IMR-90 (cell line): ENCODE measurements around the gene ATP5F1B. TPM values are rescaled to one million over a fixed set of nuclear protein-coding genes. Genes with fewer than 3 reads are reported as not detected.

ENCODE experiments used
- ATAC-seq: fragments of 200-7000 bp; cut with Tn5 transposase; 2 replicates; pipeline ENCODE4 v1.9.1; 2020; ENCODE audit warnings: low read depth, mild to moderate bottlenecking, moderate library complexity
- BruUV-seq: library from RNA; stranded (reverse); fragments of 400-500 nt; replicated peaks from 2 replicates; lab custom pipeline; 2021; lab: Mats Ljungman, UMichigan
- CTCF ChIA-PET: fragments of 300-600 bp; formaldehyde crosslinking; extraction: SDS; loops from one replicate; lab custom pipeline; 2021; ENCODE audit warnings: antibody characterized with exemption; lab: Yijun Ruan, JAX
- POLR2A ChIA-PET: fragments of 300-600 bp; sonication (Branson Sonifier 250); formaldehyde crosslinking; loops from one replicate; lab custom pipeline; 2022; ENCODE audit warnings: antibody characterized with exemption; ENCODE audit not compliant: unreplicated experiment; lab: Charles Lee
- DNase-seq: peaks from one replicate; pipeline ENCODE4 v3.0.0; 2013
- H2AFZ ChIP-seq: replicated peaks from 2 replicates; pipeline ENCODE3; 2013; ENCODE audit warnings: low read length, mild to moderate bottlenecking; ENCODE audit not compliant: poor library complexity
- H2AK5ac ChIP-seq: 2 replicates; pipeline ENCODE4 v1.6.1; 2013; ENCODE audit warnings: low read depth, low read length, inconsistent platforms
- H2AK9ac ChIP-seq: replicated peaks from 2 replicates; pipeline ENCODE3; 2013; ENCODE audit warnings: mild to moderate bottlenecking, low read depth, low read length, moderate library complexity; ENCODE audit not compliant: poor library complexity
- H2BK120ac ChIP-seq: 2 replicates; pipeline ENCODE4 v1.6.1; 2013; ENCODE audit warnings: low read depth, low read length, inconsistent platforms
- H2BK15ac ChIP-seq: 3 replicates; pipeline ENCODE4 v1.6.1; 2013; ENCODE audit warnings: low read depth, low read length, inconsistent platforms
- H2BK20ac ChIP-seq: 2 replicates; pipeline ENCODE4 v1.6.1; 2013; ENCODE audit warnings: low read depth, mild to moderate bottlenecking, inconsistent platforms, low read length, moderate library complexity
- H2BK5ac ChIP-seq: 2 replicates; pipeline ENCODE4 v1.6.1; 2013; ENCODE audit warnings: mild to moderate bottlenecking, low read depth, low read length, inconsistent platforms; ENCODE audit not compliant: poor library complexity, severe bottlenecking
- H3K14ac ChIP-seq: replicated peaks from 2 replicates; pipeline ENCODE4 v1.6.1; 2013; ENCODE audit warnings: low read depth, low read length, inconsistent platforms
- H3K18ac ChIP-seq: 2 replicates; pipeline ENCODE4 v1.6.1; 2013; ENCODE audit warnings: low read depth, low read length, control low read depth
- H3K23ac ChIP-seq: 2 replicates; pipeline ENCODE4 v1.6.1; 2013; ENCODE audit warnings: low read depth, low read length, inconsistent platforms
- H3K27ac ChIP-seq: 2 replicates; pipeline ENCODE4 v1.5.1; 2013; ENCODE audit warnings: mild to moderate bottlenecking, control low read depth, low read length; ENCODE audit not compliant: insufficient read depth
- H3K27me3 ChIP-seq: 2 replicates; pipeline ENCODE4 v1.6.1; 2013; ENCODE audit warnings: low read length; ENCODE audit not compliant: control insufficient read depth, insufficient read depth
- H3K36me3 ChIP-seq: 2 replicates; pipeline ENCODE4 v1.6.1; 2013; ENCODE audit warnings: low read length, mixed read lengths; ENCODE audit not compliant: control insufficient read depth, insufficient read depth
- H3K4ac ChIP-seq: 2 replicates; pipeline ENCODE4 v1.6.1; 2013; ENCODE audit warnings: low read depth, low read length, inconsistent platforms
- H3K4me1 ChIP-seq: 2 replicates; pipeline ENCODE4 v1.6.1; 2013; ENCODE audit warnings: low read length, mixed read lengths; ENCODE audit not compliant: control insufficient read depth, insufficient read depth
- H3K4me2 ChIP-seq: 2 replicates; pipeline ENCODE4 v1.6.1; 2013; ENCODE audit warnings: low read depth, mild to moderate bottlenecking, control low read depth, low read length, moderate library complexity
- H3K4me3 ChIP-seq: 2 replicates; pipeline ENCODE4 v1.5.1; 2013; ENCODE audit warnings: low read depth, mild to moderate bottlenecking, control low read depth, low read length, moderate library complexity; ENCODE audit not compliant: insufficient read depth
- H3K56ac ChIP-seq: 2 replicates; pipeline ENCODE4 v1.6.1; 2013; ENCODE audit warnings: low read length, inconsistent platforms; ENCODE audit not compliant: insufficient read depth; ENCODE audit errors: extremely low read depth
- H3K79me1 ChIP-seq, 2 experiments: 2 replicates each; pipeline ENCODE4 v1.6.1; 2013; ENCODE audit warnings: low read length in 2 of 2, inconsistent platforms in 1 of 2, low read depth in 1 of 2
- H3K9ac ChIP-seq: 2 replicates; pipeline ENCODE4 v1.6.1; 2013; ENCODE audit warnings: low read depth, low read length, control low read depth
- H3K9me1 ChIP-seq: 2 replicates; pipeline ENCODE4 v1.6.1; 2013; ENCODE audit warnings: low read length, inconsistent platforms; ENCODE audit not compliant: insufficient read depth
- H3K9me3 ChIP-seq: 2 replicates; pipeline ENCODE4 v1.6.1; 2013; ENCODE audit warnings: low read length; ENCODE audit not compliant: control insufficient read depth, insufficient read depth
- H4K20me1 ChIP-seq: 2 replicates; pipeline ENCODE4 v1.6.1; 2013; ENCODE audit warnings: low read length, inconsistent platforms; ENCODE audit not compliant: insufficient read depth
- H4K5ac ChIP-seq: 2 replicates; pipeline ENCODE4 v1.6.1; 2013; ENCODE audit warnings: mild to moderate bottlenecking, low read depth, low read length, control low read depth
- H4K8ac ChIP-seq, 2 experiments: 2 replicates each; pipeline ENCODE4 v1.6.1; 2013; ENCODE audit warnings: low read depth in 2 of 2, low read length in 2 of 2, control low read depth in 1 of 2, inconsistent platforms in 1 of 2
- H4K91ac ChIP-seq: 2 replicates; pipeline ENCODE4 v1.6.1; 2013; ENCODE audit warnings: low read depth, low read length, inconsistent platforms; ENCODE audit not compliant: insufficient read depth
- BHLHE40 ChIP-seq: fragments of 150-350 bp; IDR thresholded peaks from 2 replicates; pipeline ENCODE4 v1.6.1; 2016; ENCODE audit warnings: mild to moderate bottlenecking, low read depth, low read length
- CEBPB ChIP-seq: IDR thresholded peaks from 2 replicates; pipeline ENCODE4 v1.6.1; 2012; ENCODE audit warnings: low read depth, low read length, improper control_type of control experiment
- CHD1 ChIP-seq: IDR thresholded peaks from 2 replicates; pipeline ENCODE4 v1.6.1; 2012; ENCODE audit warnings: low read depth, low read length, improper control_type of control experiment
- CTCF ChIP-seq: conservative IDR thresholded peaks from 2 replicates; pipeline ENCODE4 v1.5.1; 2012; ENCODE audit warnings: mild to moderate bottlenecking, low read depth, low read length, improper control_type of control experiment
- FOS ChIP-seq: fragments of 150-350 bp; IDR thresholded peaks from 2 replicates; pipeline ENCODE4 v1.6.1; 2016; ENCODE audit warnings: low read depth, low read length
- MAZ ChIP-seq: IDR thresholded peaks from 2 replicates; pipeline ENCODE4 v1.6.1; 2012; ENCODE audit warnings: low read depth, mild to moderate bottlenecking, low read length, improper control_type of control experiment, moderate library complexity, borderline replicate concordance
- POLR2A ChIP-seq: IDR thresholded peaks from 2 replicates; pipeline ENCODE4 v1.6.1; 2012; ENCODE audit warnings: mild to moderate bottlenecking, low read depth, low read length
- RAD21 ChIP-seq: IDR thresholded peaks from 2 replicates; pipeline ENCODE4 v1.6.1; 2012; ENCODE audit warnings: low read length, improper control_type of control experiment
- RCOR1 ChIP-seq: IDR thresholded peaks from 2 replicates; pipeline ENCODE4 v1.6.1; 2012; ENCODE audit warnings: mild to moderate bottlenecking, low read length, improper control_type of control experiment; ENCODE audit not compliant: insufficient replicate concordance
- RFX5 ChIP-seq: IDR thresholded peaks from 2 replicates; pipeline ENCODE4 v1.8.0; 2012; ENCODE audit warnings: low read depth, mild to moderate bottlenecking, low read length, moderate library complexity
- SMC3 ChIP-seq: fragments of 150-350 bp; IDR thresholded peaks from 2 replicates; pipeline ENCODE4 v1.6.1; 2016; ENCODE audit warnings: low read depth, mild to moderate bottlenecking, antibody characterized with exemption, low read length, moderate library complexity
- WGBS, 2 experiments: methylation state at CpG; one replicate each; pipeline versions ENCODE4 v1.1.5 to v1.1.7; 2013; ENCODE audit warnings: missing lambda C conversion rate in 2 of 2; ENCODE audit not compliant: insufficient read length in 1 of 2; ENCODE audit errors: extremely low coverage in 2 of 2; 5-methylcytosine and 5-hydroxymethylcytosine counted together
- dilution Hi-C: fragments of 300-500 bp; cut with HindIII; formaldehyde crosslinking; loops from one replicate; pipeline ENCODE4 v1.14.3; 2018; ENCODE audit warnings: low sequenced_read_pairs; ENCODE audit not compliant: unreplicated experiment
- in situ Hi-C: fragments of 300-500 bp; cut with MboI; formaldehyde crosslinking; loops from 3 replicates; pipeline ENCODE4 v1.14.3; 2019; ENCODE audit warnings: low sequenced_read_pairs, inconsistent platforms, mixed read lengths
- intact Hi-C: fragments of 100-400 bp; cut with micrococcal nuclease; formaldehyde crosslinking; loops from 2 replicates; pipeline ENCODE4 v1.10.0; 2022
- polyA plus RNA-seq, 3 experiments: library from polyadenylated mRNA; depleted of rRNA; stranded (reverse); fragments of >200 nt; gene quantifications; 2 replicates each; pipeline ENCODE4 v1.2.3, GENCODE V29; 2012; ENCODE audit warnings: low replicate concordance in 1 of 3
- total RNA-seq: library from RNA; depleted of rRNA; stranded (reverse); fragments of >200 nt; gene quantifications from 2 replicates; pipeline ENCODE4 v1.2.3, GENCODE V29; 2012

Gene ATP5F1B
- total and polyA plus RNA-seq, 2 of the 4 experiments (the other 2 are of a cell fraction), result 812 to 915 TPM

DNA sequence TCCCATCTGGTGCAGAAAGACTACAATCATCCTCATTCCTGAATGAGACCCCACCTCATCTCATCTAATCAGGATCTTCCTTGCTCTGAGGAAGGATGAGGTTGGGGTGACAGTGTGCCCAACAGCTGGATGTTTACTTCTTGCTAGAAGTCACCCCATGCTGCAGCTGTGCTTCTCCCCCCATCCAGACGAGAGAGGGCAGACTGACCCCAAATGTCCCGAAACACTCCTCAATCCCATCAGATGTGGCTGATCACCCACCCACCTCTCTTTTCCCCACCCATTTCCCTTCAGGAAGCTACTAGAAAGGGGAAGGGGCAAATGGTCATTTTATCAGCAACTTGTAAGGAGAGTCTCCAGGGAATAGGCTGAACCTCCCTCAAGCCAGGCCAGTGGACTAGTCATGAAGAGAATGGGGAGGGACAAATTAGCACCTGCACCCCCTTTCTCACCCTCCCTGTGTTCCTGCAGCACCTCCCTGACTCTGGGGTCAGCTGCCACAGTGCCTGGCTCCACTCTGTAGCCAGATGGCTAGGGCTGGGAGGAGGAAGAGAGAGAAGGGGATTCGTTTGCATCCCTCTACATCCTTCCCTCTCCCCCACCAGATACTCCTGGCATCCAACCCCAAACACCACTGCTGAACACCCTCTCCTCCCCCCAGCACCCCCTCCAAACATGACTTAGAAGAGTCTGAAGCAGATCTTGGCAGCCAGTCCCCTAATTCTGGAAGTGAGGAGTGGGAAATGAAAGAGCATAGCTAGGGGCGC, 12.9 kb downstream of the ATP5F1B start:
- peak overlapping the region; percentile 58 for H3K4me2 ChIP-seq
- H3K79me1 ChIP-seq, result peaks cover 16 to 69% of the 10 kb centered on the region in 2 experiments; a peak in 3 of 4 replicates
- no TSS peak for BruUV-seq
- ATAC-seq (no peak), DNase-seq (no peak)
- peak overlapping the region; percentile 14 for H3K9ac ChIP-seq
- no peaks in the 10 kb centered on the region for H3K9me3 ChIP-seq
- ChIA-PET POLR2A (no interaction called here), CTCF (no interaction called here)
- H3K4ac ChIP-seq, result peak overlapping the region; percentile 15; the same call in 1 of the 2 replicates
- H2BK20ac ChIP-seq, result no peak overlapping the region
- H2BK15ac ChIP-seq, result no peak overlapping the region
- no peak overlapping the region for H3K18ac ChIP-seq
- TF ChIP-seq CEBPB (no peak), CHD1 (no peak), CTCF (no peak), RAD21 (no peak), POLR2A (no peak), SMC3 (no peak), MAZ (no peak), RFX5 (no peak), RCOR1 (no peak), FOS (no peak), BHLHE40 (no peak)
- H3K27me3 ChIP-seq, result no peaks in the 10 kb centered on the region
- peaks cover 14% of the 10 kb centered on the region for H3K4me1 ChIP-seq
- H3K56ac ChIP-seq, result no peak overlapping the region
- no peak overlapping the region for H4K91ac ChIP-seq
- H3K14ac ChIP-seq, result 0 out of 2 replicates have a peak overlapping the region, but pooled peaks have one; percentile 21
- no peak overlapping the region for H2AFZ ChIP-seq
- H4K5ac ChIP-seq, result no peak overlapping the region
- 0 out of 4 replicates have a peak overlapping the region, but pooled peaks of 1 of the 2 experiments have one; percentile 19 for H4K8ac ChIP-seq
- peaks cover 3% of the 10 kb centered on the region for H3K36me3 ChIP-seq
- intact Hi-C loops (no loop called here), in situ Hi-C loops (loop anchor here (10.0 kb wide), 1 partner anchor 372 kb away; the partner anchor contains the start of gene ZBTB39), dilution Hi-C loops (no loop called here)
- H3K27ac ChIP-seq, result no peak overlapping the region
- peak overlapping the region; percentile 67; the same call in 1 of the 2 replicates for H2AK5ac ChIP-seq
- H3K9me1 ChIP-seq, result peaks cover 19% of the 10 kb centered on the region
- H4K20me1 ChIP-seq, result peaks cover 60% of the 10 kb centered on the region
- no peak overlapping the region for H2AK9ac ChIP-seq
- H3K23ac ChIP-seq, result peak overlapping the region; percentile 41
- H3K4me3 ChIP-seq, result no peak overlapping the region
- H2BK120ac ChIP-seq, result no peak overlapping the region
- no CpG with 5 or more reads among the region's 4 CpGs for WGBS, 2 experiments
- H2BK5ac ChIP-seq, result no peak overlapping the region
